K562 (cell line): ENCODE data around the gene MCM7. TPM values are rescaled to one million over a fixed set of nuclear protein-coding genes. Genes with fewer than 3 reads are reported as not detected.

ENCODE experiments used
- ARID1B ChIP-seq: fragments of 450-650 bp; IDR thresholded peaks from 2 replicates; pipeline ENCODE4 v1.6.1; 2016; ENCODE audit warnings: antibody characterized with exemption, mild to moderate bottlenecking, inconsistent platforms
- ATF7 ChIP-seq: fragments of 450-650 bp; IDR thresholded peaks from 2 replicates; pipeline ENCODE4 v1.7.1; 2014; ENCODE audit warnings: mild to moderate bottlenecking, moderate library complexity
- BHLHE40 ChIP-seq: IDR thresholded peaks from 2 replicates; pipeline ENCODE4 v1.6.1; 2011; ENCODE audit warnings: low read length, improper control_type of control experiment
- BRD9 ChIP-seq: fragments of 450-650 bp; IDR thresholded peaks from 2 replicates; pipeline ENCODE4 v1.6.1; 2018; ENCODE audit warnings: low read depth; ENCODE audit not compliant: partially characterized antibody
- ELF2 ChIP-seq: fragments of 250-450 bp; sonication (Bioruptor Pico); IDR thresholded peaks from 2 replicates; pipeline ENCODE4 v1.5.0; 2021; ENCODE audit warnings: mild to moderate bottlenecking
- FOXJ3 ChIP-seq: sonication (generic); formaldehyde crosslinking; IDR thresholded peaks from 2 replicates; pipeline ENCODE4 v1.4.0; 2020; ENCODE audit warnings: mild to moderate bottlenecking, missing genetic modification reagents
- KAT7 ChIP-seq: sonication (generic); formaldehyde crosslinking; IDR thresholded peaks from 2 replicates; pipeline ENCODE4 v1.8.0; 2022; ENCODE audit warnings: missing genetic modification reagents, mild to moderate bottlenecking, borderline replicate concordance
- MCM2 ChIP-seq: fragments of 450-650 bp; IDR thresholded peaks from 2 replicates; pipeline ENCODE4 v1.6.1; 2017; ENCODE audit warnings: low read depth, mild to moderate bottlenecking
- MECOM ChIP-seq: fragments of 250-450 bp; sonication (Bioruptor Pico); IDR thresholded peaks from 2 replicates; pipeline ENCODE4 v1.8.0; 2022; ENCODE audit warnings: inconsistent platforms
- MED1 ChIP-seq: sonication (generic); formaldehyde crosslinking; IDR thresholded peaks from 2 replicates; pipeline ENCODE4 v1.8.1; 2023; ENCODE audit warnings: missing genetic modification reagents, borderline replicate concordance
- NCOA1 ChIP-seq: fragments of 450-650 bp; IDR thresholded peaks from 2 replicates; pipeline ENCODE4 v1.6.1; 2016; ENCODE audit warnings: low read depth
- NFE2 ChIP-seq: IDR thresholded peaks from 2 replicates; pipeline ENCODE4 v1.6.1; 2014; ENCODE audit warnings: antibody characterized with exemption, low read depth
- NRF1 ChIP-seq, 2 experiments: fragments of 450-650 bp; IDR thresholded peaks in 1 of 2; conservative IDR thresholded peaks in 1 of 2; 2 replicates each; pipeline ENCODE4 v1.6.1; 2014; ENCODE audit warnings: mild to moderate bottlenecking in 2 of 2
- RFX5 ChIP-seq: IDR thresholded peaks from 2 replicates; pipeline ENCODE4 v1.6.1; 2011; ENCODE audit warnings: low read depth, mild to moderate bottlenecking, improper control_type of control experiment, low read length
- SETDB1 ChIP-seq: IDR thresholded peaks from one replicate; pipeline ENCODE4 v1.6.1; 2012; ENCODE audit warnings: low read length, control low read depth, inconsistent platforms
- SIN3A ChIP-seq, 2 experiments: fragments of 150-350 bp in 1 of 2; IDR thresholded peaks; 2 replicates each; pipeline ENCODE4 v1.6.1; 2011 to 2016; ENCODE audit warnings: borderline replicate concordance in 2 of 2, low read depth in 2 of 2, low read length in 2 of 2, mild to moderate bottlenecking in 2 of 2, moderate library complexity in 2 of 2; ENCODE audit not compliant: control insufficient read depth in 1 of 2
- THRB ChIP-seq: fragments of 450-650 bp; formaldehyde crosslinking; conservative IDR thresholded peaks from 2 replicates; pipeline ENCODE4 v1.4.0; 2022; ENCODE audit warnings: mild to moderate bottlenecking, missing genetic modification characterization
- ZHX1 ChIP-seq: fragments of 150-350 bp; conservative IDR thresholded peaks from 2 replicates; pipeline ENCODE4 v1.6.1; 2014; ENCODE audit warnings: low read length
- ZNF551 ChIP-seq: fragments of 250-450 bp; sonication (Bioruptor Pico); IDR thresholded peaks from 2 replicates; pipeline ENCODE4 v1.5.0; 2021; ENCODE audit warnings: mild to moderate bottlenecking, moderate library complexity
- polyA plus RNA-seq, 8 experiments: library from polyadenylated mRNA; depleted of rRNA in 4 of 8; stranded (reverse) in 5 of 8; unstranded in 3 of 8; fragments of >200 nt; fragmentation: Nextera tagmentation in 2 of 8; fragmentation: Illumina TruSeq in 1 of 8; extraction: Ambion mirVana in 2 of 8; extraction: Trizol in 1 of 8; gene quantifications; 2 replicates each; pipeline versions ENCODE4 v1.2.1 to v1.2.3, GENCODE V29; 2011 to 2014; ENCODE audit warnings: inconsistent platforms in 1 of 8, missing spikeins in 1 of 8
- total RNA-seq, 7 experiments: library from RNA; depleted of rRNA in 6 of 7; stranded (reverse); fragments of >200 nt in 6 of 7; fragmentation: Illumina TruSeq in 2 of 7; extraction: Trizol in 2 of 7; gene quantifications; 2 replicates each; pipeline versions ENCODE4 v1.2.1 to v1.2.3, GENCODE V29; 2011 to 2021; ENCODE audit warnings: low replicate concordance in 1 of 7
- TF ChIP-seq, protein P1 (sequence below): IDR thresholded peaks from 2 replicates; pipeline ENCODE4 v1.6.1; 2011; ENCODE audit warnings: borderline replicate concordance, low read depth, mild to moderate bottlenecking, moderate library complexity, low read length; ENCODE audit not compliant: insufficient read depth, poor library complexity, severe bottlenecking
- TF ChIP-seq, protein P2 (sequence below): fragments of 200-800 bp; sonication (Bioruptor generic); IDR thresholded peaks from 2 replicates; pipeline ENCODE4 v1.6.1; 2017; ENCODE audit warnings: missing genetic modification characterization, missing compliant biosample characterization

The MCM7 gene
- total and polyA plus RNA-seq, 9 of the 15 experiments (the other 6 are each of a cell fraction or from before 2014, with no cell fraction given), result 329 to 856 (median 437) TPM

DNA sequence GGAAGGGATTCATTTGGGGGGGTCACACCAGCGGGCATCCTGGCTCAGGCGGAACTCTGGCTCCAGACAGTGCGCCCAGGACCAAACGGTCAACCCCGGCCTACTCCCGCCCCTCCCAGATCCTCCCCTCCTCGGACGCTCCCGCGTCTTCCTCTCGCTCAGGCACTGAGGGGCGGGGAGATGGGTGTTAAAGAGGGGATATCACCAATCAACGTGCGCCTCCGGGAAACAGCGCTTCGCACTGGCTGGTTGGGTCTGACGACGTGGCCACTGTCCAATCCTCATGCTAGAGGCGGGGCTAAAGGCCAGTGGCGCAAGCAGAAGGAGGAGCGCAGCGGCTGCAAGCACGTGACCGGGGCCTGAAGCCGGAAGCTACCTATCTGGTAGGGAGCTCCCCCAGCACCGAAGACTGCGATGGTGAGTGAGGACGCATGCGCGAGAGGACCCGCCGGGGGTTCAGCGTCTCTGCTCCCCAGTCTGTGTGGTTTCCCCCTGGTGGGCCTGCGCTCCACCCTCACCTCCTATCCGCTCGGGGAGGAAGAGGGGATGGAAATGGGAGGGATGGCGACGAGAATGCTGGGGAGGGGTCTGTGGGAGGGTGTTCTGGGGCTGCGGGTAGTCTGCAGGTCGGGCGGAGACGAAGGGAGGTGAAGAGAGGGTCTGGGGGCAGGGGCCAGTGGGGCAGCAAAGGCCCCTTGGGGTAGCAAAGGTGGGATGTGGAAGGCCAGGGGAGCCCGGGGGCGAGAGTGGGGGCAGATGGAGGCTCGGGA is 47.5 kb upstream of the MCM7 start, which contains the start of gene LAMTOR4 (continued):
- TF ChIP-seq BHLHE40 (peak; percentile 99), ZHX1 (no peak), ARID1B (no peak), KAT7 (no peak; the same call in 1 of the 2 replicates), ATF7 (peak; percentile 92), MCM2 (no peak), MECOM (CRISPR knock-in tag) (no peak), THRB (CRISPR knock-in tag) (peak; percentile 75; the same call in 1 of the 2 replicates), ELF2 (CRISPR knock-in tag) (no peak), NFE2 (no peak), RFX5 (no peak), BRD9 (no peak), SETDB1 (no peak), MED1 (no peak), NCOA1 (no peak), FOXJ3 (CRISPR knock-in tag) (no peak), SIN3A (IDR thresholded peaks at IDR 0.05; ENCODE audit: borderline replicate concordance in 2 of 2, control insufficient read depth in 1 of 2, low read depth in 2 of 2, low read length in 2 of 2) (no peak; a peak in 1 of 4 replicates), ZNF551 (no peak), NRF1 (conservative IDR thresholded peaks at IDR 0.05 in 1 of 2, IDR thresholded peaks at IDR 0.05 in 1 of 2) (peak; percentile 95 to 96)
- TF ChIP-seq, protein P1, sequence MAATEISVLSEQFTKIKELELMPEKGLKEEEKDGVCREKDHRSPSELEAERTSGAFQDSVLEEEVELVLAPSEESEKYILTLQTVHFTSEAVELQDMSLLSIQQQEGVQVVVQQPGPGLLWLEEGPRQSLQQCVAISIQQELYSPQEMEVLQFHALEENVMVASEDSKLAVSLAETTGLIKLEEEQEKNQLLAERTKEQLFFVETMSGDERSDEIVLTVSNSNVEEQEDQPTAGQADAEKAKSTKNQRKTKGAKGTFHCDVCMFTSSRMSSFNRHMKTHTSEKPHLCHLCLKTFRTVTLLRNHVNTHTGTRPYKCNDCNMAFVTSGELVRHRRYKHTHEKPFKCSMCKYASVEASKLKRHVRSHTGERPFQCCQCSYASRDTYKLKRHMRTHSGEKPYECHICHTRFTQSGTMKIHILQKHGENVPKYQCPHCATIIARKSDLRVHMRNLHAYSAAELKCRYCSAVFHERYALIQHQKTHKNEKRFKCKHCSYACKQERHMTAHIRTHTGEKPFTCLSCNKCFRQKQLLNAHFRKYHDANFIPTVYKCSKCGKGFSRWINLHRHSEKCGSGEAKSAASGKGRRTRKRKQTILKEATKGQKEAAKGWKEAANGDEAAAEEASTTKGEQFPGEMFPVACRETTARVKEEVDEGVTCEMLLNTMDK, result no peak
- TF ChIP-seq, protein P2, sequence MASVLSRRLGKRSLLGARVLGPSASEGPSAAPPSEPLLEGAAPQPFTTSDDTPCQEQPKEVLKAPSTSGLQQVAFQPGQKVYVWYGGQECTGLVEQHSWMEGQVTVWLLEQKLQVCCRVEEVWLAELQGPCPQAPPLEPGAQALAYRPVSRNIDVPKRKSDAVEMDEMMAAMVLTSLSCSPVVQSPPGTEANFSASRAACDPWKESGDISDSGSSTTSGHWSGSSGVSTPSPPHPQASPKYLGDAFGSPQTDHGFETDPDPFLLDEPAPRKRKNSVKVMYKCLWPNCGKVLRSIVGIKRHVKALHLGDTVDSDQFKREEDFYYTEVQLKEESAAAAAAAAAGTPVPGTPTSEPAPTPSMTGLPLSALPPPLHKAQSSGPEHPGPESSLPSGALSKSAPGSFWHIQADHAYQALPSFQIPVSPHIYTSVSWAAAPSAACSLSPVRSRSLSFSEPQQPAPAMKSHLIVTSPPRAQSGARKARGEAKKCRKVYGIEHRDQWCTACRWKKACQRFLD (CRISPR knock-in tag), result 0 out of 2 replicates have a peak, but pooled peaks have one; percentile 50
